NCI-H1694 treated with DMSO at 0.1 percent for 48 hours (cell line): ENCODE results near the gene PCMT1.
A peak's percentile ranks its signal among the peaks of the same experiment; 100 is the strongest.
"Not testable (repeated sequence)": the region's sequence is repeated elsewhere in the genome, so short reads cannot be mapped to it uniquely, and the experiment has no call there.

Experiments
- DNase-seq: peaks from one replicate; lab custom pipeline; 2025; lab: John Stamatoyannopoulos, UW

PCMT1 gene

DNA sequence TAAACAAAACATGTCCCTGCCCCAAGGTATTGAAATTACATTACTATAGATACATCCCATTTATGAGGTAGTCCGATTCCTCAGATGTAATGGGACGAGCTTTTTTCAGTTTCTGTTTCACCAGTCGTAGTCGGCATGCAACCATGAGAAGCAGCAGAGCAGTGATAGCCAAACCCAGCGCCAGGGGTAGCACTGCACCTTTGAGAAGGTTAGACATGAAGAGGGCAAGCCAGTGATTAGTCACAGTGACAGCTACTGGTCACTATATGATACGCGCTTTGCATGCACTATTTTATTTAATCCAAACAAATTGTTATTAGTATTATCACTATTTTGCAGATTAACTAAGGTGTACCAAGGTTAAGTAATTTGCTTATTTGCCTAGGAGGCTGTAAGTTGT lies 71.0 kb downstream of the PCMT1 start:
- no peak for DNase-seq

DNA sequence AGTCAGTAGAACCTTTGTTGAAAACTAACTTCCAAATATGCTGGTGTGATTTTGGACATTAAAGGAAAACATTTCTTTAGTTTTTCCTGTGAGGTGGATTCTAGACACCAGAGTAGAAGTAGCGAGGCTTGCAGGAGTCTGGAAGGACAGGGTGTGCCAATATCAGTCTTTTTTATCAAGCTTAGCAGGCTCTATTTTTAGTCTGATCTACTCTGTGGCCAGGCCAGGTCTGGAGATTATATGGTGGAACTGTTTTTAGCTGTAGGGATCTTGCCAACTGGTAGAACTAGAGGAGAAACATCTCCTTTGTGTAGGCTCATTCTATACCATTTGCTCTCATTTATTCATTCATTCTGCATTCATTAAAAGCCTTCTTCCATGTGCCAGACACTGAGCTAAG lies 72.0 kb downstream of the PCMT1 start:
- DNase-seq = no peak

DNA sequence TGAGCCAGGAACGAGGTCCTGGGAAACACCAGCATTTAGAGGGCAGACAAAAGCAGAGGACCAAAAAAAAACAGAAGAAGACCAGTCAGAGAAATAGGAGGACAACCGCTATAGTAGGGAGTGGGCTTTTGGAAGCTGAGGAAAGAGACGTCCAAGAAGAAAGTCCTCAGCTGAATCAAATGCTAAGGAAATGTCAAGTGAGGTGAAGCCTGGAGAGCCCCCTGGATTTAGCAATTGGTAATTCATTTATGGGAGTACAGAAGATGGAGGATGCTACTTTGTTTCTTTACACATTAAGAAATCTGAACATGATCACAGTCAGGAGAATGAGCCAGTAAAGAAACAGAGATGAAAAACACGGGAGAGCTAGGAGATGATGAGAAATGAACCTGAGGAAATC lies 73.5 kb downstream of the PCMT1 start:
- no peak for DNase-seq

DNA sequence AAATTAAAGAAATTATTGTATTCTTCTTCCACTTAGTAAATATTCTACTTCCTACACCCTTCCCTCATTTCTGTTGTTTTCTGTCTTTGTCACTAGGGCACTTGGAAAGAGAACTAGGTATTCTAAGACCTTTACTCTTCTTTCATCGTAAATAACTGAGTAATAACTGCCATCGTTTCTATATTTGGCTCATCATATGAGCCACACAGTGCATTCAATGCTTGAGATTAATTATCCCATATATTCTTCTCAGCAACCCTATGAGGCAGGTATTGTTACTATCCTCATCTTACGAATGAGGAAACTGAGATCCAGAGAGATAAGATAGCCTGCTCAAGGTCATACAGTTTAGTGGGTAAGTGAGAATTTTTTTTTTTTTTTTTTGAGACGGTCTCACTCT lies 75.8 kb downstream of the PCMT1 start:
- DNase-seq = no peak

DNA sequence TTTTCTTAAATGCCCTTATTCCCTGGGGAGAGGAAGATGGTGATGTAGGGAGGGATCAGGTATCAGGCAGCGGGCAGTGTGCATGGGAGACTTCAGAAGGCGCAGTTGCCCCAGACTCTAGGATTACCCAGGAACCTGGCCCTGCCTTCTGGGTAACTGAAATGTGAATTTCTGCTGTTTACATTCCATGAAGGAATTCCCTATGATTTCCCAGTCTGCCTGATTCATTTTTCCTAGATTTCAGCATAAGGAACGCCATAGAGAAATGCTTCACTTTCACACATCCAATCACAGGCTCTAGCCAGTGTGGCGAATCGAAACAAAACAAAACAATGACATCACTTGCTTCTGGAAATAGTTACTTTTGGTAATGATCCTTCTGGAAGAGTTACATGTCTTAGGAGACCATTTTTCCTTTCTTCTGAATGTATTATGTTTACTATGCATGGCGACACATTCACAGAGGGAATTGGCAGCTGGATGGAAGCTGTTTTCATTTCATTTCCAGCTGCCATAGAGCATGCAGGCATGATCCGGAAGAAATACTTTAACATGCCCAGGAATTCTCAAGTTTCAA lies 81.3 kb downstream of the PCMT1 start:
- DNase-seq = no peak

DNA sequence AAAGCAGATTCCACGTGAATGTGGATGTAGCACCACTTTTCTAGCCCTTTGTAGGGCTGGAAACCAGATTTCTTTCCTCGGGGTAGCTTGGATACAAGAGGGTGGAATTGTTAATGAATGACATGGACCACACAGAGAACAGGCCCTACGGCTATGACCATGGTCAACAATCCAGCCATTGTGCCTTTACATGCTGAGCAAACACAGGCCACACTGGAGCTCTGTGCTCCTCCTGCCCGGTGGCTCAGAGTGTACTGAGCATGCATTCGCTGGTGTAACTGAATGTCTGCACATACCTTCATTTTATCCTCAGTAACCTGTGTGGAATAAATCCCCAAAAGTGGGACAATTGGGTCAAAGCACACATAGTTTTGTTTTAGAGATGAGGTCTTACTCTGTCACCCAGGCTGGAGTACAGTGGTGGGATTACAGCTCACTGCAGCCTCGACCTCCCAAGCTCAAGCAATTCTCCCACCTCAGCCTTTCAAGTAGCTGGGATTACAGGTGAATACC lies 81.8 kb downstream of the PCMT1 start:
- no peak for DNase-seq

DNA sequence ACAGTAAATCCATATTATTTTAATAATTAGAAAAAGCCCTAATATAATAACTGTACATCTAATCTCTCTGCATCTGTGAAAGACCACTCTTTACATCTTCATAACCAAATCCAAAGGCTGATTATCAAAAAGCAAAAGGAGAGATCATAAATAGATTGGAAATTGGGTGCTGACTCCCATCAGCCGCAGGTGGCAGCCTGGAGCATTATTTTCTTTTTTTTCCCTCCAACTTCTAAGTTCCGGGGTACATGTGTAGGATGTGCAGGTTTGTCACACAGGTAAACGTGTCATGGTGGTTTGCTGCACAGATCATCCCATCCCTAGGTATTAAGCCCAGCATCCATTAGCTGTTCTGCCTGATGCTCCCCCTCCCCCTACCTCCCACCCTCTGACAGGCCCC lies 84.1 kb downstream of the PCMT1 start:
- DNase-seq = no peak

DNA sequence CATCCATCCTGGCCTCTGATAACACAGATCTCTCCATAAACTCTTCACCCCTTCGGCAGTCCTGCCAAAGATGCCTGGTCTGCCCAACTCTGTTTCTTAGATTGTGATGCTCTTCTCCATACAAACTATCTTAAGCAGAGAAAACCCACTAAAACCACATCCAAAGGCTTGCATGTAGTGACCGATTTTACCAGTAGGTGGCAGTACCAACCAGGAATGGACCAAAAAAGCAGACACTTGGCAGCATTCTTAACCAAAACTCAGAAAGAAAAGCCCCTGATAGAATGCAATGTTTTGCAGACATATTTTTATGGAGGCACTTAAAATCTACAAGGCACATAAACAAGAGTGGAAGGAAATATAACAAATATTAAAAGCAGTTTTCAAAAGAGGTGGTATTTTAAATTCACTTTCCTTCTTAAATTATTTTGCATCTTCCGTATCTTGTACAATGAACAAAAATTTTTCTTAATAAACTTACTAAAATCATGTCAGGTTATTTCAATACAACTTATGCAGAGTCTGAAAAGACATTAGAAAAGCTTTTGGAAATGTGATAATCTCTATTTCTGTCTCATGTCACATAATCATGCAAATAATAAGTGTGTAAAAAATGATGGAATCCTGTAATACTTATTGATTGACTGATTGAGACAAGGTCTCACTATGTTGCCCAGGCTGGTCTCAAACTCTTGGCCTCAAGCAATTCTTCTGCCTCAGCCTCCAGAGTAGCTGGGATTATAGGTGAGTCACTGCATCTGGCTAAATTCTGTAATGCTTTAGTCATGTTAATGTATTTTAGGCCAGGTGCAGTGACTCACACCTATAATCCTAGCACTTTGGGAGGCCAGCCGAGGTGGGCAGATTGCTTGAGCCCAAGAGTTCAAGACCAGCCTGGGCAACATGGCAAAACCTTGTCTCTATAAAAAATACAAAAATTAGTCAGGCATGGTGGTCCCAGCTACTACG lies 85.3 kb downstream of the PCMT1 start:
- DNase-seq = peak; percentile 31

DNA sequence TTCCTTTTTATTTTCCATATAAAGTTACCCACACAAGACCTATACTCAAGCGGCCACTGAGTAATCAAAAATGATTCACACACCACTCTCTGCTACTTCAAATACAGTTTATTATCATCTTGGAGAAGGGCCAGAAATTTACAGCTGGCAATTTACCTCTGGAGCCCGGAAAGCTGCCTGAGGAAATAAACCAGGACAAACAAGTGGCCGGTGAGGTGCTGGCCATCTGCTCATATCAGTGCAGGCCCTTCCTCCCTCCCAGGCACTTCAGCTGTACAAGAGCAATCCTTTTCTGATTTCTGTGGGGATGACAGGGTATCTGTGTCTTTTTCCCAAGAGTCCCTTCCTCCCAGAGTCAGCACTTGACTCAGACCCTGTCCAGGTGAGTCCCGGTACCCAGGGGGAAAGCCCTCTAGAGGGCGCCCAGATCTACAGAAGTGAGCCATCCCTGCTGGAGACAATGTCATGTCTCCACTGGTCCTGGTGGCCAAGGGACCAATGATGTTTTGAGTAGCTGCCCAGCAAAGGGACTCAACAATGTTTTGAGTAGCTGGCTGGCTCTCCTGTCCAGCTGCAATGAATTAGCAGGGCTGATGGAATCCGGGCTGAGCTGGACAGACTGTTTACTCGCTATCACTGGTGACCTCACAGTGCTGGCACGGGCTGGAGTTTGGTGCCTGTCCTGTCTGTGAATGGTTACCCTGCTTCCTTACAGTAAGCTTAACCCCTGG lies 91.0 kb downstream of the PCMT1 start:
- DNase-seq = no peak

DNA sequence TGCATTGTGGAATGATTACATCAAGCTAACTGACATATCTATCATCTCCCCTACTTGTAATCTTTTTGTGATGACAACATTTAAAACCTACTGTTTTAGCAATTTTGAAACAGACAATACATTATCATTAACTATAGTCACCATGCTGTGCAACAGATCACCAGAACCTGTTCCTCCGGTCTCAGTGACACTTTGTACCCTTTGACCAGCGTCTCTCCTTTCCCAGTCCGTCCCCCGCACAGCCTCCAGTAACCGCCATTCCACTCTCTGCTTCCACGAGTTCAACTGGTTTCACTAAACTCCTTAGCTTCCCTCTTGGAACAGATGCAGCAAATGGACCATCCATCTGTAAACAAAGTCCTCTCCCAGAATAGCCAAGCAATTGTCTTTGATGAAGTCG lies 92.8 kb downstream of the PCMT1 start:
- DNase-seq = no peak

DNA sequence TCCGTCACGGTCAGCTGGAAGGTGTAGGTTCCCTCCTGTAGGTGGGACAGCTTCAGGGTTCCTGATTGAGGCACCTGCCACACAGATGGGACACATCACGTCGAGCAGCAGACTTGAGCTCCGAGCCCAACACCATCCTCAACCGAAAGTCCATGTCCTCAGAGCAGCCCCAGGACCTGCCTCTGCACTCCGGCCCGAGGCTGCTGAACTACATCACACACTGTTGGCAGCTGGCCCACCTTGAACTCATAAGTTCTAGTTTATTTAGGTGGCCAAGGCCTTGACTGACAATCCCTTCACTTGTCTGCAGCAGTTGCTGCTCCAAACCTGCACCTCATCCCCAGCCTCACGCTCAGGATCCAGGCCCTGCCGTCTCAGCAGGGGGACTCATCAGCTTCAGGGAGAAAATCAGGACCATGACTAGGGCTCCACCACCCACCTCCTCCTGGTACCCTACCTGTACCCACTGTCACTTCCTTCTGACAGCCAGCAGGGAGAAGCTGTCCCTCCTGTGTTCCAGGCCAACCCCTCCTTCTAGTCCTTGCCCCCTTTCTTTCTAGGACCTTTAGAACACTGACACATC lies 93.6 kb downstream of the PCMT1 start:
- no peak for DNase-seq

DNA sequence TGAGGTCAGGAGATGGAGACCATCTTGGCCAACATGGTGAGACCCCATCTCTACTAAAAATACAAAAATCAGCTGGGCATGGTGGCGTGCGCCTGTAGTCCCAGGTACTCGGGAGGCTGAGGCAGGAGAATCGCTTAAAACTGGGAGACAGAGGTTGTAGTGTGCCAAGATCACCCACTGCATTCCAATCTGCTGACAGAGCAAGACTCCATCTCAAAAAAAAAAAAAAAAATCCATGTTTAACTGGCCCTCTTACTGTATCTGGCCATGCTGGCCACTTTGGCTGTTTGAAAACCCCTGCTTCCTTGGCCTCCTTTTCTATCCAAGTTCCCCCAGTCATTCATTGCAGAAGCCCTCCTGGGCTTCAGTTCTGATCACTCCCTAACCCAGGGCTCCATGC lies 94.5 kb downstream of the PCMT1 start:
- DNase-seq = not testable (repeated sequence)

DNA sequence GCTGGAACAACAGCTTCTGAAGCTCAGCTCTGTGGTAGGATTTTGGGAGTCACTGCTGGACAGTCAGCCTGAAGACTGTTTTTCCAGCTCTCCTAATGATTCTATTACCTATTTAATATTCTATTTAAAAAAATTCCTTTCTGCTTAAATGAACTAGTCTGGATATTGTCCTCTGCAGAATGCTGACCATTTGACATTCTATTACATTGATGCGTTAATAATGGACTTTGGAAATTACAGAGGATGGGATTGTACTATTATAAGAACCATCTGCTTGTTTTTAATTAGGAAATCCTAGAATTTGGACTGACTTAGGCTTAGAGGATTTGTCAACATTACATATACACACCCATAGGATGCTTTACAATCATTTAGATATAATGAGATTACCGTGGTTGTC lies 94.9 kb downstream of the PCMT1 start:
- no peak for DNase-seq

DNA sequence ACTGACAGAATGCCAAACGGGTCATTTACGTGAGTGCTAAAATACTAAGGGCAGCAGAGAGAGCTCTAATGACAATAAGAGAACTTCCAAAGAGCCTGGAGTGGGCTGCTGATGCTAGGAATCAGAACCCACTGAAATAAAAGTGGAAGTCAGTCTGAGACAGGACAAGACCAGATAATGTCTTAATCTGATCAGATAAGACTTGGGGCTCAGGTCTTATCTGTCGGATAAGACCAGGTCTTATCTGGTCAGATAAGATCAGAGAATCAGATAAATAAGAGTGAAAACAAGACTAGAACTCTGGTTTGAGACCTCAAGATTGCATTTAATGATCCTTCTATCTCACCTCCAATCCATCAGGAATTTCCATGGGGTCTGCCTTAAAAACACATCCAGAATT lies 96.0 kb downstream of the PCMT1 start:
- no peak for DNase-seq

DNA sequence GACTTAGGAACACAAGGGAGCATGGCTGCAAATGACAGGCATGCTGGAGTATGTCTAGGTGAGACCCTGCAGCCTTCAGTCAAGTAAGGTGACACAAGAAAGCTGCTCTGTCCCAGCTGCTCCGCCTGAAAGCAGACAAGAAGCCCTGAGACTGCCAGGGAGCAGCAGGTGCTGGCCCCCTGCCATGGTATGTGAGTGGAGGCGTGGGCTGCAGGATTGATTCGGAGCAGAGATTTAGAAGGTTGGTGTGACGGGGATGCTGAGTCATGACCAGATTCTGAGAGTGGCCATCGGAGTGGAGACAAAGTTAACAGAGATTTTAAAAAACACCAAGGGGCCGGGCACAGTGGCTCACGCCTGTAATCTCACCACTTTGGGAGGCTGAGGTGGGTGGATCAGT lies 96.8 kb downstream of the PCMT1 start:
- no peak for DNase-seq

DNA sequence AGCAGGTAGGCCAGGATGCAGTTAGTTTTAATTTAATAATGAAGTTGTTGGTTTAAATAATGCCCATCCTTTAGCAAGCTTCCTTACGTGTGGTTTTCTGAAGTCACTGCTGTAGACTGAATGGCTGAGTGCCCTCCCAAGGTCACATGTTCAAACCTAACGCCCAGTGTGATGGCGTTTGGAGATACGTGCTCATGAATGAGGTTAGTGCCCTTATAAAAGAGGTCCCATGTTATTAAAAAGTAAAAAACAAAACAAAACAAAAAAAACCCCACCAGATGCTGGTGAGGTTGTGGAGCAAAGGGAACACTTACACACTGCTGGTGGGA lies 98.4 kb downstream of the PCMT1 start:
- DNase-seq = no peak

DNA sequence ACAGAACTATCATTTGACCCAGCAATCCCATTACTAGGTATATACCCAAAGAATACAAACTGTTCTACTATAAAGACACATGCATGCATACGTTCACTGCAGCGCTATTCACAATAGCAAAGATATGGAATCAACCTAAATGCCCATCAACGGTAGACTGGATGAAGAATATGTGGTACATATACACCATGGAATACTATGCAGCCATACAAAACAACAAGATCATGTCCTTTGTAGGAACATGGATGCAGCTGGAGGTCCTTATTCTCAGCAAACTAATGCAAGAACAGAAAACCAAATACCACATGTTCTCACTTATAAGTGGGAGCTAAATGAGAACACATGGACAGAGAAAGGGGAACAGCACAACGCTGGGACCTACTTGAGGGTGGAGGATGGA lies 98.8 kb downstream of the PCMT1 start:
- not testable (repeated sequence) for DNase-seq

DNA sequence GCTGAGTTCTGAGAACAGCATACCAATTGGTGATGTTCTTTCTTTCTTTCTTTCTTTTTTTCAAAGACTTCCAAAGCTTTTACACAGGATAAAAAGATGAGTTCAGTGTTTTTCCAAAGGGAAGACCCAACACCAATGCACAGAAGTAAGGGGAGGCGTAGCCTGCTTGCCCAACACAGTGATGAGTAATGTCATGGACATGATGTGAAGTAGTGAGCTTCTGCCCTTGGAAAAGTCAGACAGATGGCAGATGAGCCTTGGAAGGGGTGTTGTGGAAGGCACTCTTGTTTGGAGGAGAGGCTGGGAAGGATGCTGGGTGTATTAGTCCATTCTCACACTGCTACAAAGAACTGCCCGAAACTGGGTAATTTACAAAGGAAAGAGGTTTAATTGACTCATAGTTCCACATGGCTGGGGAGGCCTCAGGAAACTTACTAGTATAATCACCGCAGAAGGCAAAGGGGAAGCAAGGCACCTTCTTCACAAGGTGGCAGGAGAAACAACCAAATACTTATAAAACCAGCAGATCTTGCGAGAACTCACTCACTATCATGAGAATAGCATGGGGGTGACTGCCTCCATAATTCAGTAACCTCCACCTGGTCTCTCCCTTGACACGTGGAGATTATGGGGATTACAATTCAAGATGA lies 102.0 kb downstream of the PCMT1 start:
- no peak for DNase-seq

DNA sequence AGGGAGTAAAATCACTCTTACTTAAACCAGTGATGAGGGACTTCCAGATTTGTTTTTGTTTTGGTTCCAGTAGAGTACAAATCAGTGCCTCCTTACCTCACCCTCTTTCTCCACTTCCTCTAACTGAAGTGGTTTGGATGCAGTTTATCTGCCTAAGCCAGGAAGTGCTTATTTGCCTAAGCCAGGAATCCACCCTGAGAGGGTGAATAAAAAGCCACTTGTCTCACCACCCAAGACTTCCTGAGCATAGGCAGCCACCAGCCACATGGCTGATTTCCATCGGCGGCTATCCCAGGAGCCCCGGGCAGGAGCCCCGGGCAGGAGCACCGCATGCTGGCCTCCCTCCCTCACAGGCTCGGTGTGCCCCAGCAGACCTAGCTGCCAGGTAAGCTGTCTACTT lies 102.6 kb downstream of the PCMT1 start:
- DNase-seq = no peak

DNA sequence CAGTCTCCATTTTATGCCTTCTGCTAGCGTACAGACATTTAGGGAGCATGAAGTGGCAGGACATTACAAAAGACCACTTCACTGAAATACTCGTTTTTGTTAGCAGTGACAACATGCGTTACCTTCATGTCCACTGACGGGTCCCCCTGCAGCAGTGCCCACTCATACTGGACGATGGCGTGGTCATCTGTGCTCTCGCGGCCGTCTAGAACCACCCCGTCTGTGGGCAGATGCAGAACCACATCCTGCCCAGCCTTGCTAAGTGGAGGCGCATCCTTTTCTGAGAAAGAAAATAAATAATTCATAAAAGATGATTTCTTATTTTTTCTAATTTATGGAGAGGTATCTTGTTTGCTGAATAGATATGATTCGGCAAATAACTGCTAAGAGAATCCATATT lies 103.3 kb downstream of the PCMT1 start:
- DNase-seq = no peak

DNA sequence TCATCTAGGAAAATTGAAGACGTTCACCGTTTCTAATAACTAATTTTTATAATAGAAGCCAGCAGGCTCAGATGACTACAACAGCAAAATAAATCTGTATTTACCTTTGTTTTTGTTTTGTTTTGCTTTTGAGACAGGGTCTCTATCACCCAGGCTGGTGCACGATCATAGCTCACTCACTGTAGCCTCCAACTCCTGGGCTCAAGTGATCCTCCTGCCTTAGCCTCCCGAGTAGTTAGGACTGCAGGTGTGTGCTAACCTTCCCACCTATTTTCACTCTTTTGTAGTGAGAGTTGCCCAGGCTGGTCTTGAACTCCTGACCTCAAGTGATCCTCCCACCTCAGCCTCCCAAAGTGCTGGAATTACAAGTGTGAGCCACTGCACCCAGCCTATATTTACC lies 104.5 kb downstream of the PCMT1 start:
- not testable (repeated sequence) for DNase-seq

DNA sequence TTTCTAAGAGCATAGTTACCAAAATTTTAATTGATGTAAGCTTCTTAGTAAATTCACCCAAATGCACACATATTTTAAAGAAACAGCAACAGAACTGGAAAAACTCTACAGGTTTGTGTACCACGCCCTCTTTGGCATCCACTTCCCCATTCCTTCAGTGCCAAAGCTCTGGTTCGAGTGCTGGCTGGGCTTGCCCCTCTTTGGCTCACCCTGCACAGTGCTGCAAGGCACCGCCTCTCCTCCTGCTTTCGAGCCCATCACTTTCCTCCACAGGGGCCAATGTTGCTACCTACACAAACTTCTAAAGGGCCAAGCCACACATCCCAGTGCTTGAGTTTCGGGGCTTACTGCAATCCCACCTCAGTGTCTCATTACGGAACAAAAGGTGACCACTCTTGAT lies 105.0 kb downstream of the PCMT1 start:
- DNase-seq = no peak
